ENCODE results near the gene MRPS18B.

DNA sequence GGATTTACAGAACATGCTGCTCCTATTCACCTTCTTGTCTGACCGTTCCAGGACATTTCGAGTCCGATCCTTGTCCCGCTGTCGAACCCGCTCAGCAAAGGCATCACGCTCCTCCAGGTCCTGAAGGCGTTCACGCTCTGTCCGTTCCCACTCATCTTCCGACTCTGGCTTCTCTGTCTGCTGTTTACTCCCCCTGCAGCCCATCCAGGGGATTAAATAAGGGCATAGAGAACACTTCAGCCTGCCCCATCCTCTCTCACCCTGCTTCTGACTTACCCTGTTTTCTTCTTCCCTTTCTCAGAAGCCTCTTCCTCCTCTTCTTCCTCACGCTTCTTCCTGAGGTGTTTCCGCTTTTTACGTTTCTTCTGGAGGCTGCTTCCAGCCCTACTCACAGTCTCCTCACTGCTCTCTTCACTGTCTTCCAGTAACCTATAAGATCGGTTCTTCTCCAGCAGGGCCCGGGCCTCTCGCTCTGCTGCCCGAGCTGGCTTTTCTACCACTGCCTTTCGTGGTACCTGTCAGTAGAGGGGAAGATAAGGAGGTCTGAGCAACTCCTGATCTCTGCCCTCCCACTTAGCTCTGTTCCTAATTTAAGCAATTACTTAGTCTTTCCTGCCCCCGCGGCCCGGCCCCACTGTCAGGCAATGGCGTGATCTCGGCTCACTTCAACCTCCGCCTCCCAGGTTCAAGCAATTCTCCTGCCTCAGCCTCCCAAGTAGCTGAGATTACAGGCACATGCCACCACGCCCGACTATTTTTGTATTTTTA lies 53.3 kb downstream of the MRPS18B start:
- TF ChIP-seq POLR2A (IDR thresholded peaks at IDR 0.05; ENCODE audit: low read length) (no peak), GATA1 (IDR thresholded peaks at IDR 0.05; ENCODE audit: low read depth, low read length) (no peak)

All from erythroblast (primary cell).